ENCODE data around the gene NRXN2.
"Not testable (repeated sequence)": the region's sequence is repeated elsewhere in the genome, so short reads cannot be mapped to it uniquely, and the experiment has no call there.

NRXN2 gene

GRCh38 chr11:64600281-64600992, 122.6 kb downstream of the NRXN2 start:
- TF ChIP-seq MAX (IDR thresholded peaks at IDR 0.05; ENCODE audit: low read depth, low read length) (no peak), POLR2A (IDR thresholded peaks at IDR 0.05; ENCODE audit: extremely low read depth, insufficient read length) (no peak), CTCF (IDR thresholded peaks at IDR 0.05; ENCODE audit: low read depth, low read length) (no peak), MYC (IDR thresholded peaks at IDR 0.05; ENCODE audit: low read depth, low read length) (no peak)
- DNase-seq (ENCODE audit: low read depth) = no peak
- H3K4me3 ChIP-seq (ENCODE audit: low read depth, low read length) = no peak overlapping the region

GRCh38 chr11:64599698-64600211, 123.2 kb downstream of the NRXN2 start:
- H3K4me3 ChIP-seq (ENCODE audit: low read depth, low read length) = no peak overlapping the region
- TF ChIP-seq POLR2A (IDR thresholded peaks at IDR 0.05; ENCODE audit: extremely low read depth, insufficient read length) = no peak
- TF ChIP-seq MAX (IDR thresholded peaks at IDR 0.05; ENCODE audit: low read depth, low read length) = no peak
- TF ChIP-seq CTCF (IDR thresholded peaks at IDR 0.05; ENCODE audit: low read depth, low read length) = no peak
- no peak for TF ChIP-seq MYC (IDR thresholded peaks at IDR 0.05; ENCODE audit: low read depth, low read length)
- no peak for DNase-seq (ENCODE audit: low read depth)

- TF ChIP-seq POLR2A (IDR thresholded peaks at IDR 0.05; ENCODE audit: extremely low read depth, insufficient read length) (no peak), MAX (IDR thresholded peaks at IDR 0.05; ENCODE audit: low read depth, low read length) (no peak), CTCF (IDR thresholded peaks at IDR 0.05; ENCODE audit: low read depth, low read length) (no peak), MYC (IDR thresholded peaks at IDR 0.05; ENCODE audit: low read depth, low read length) (no peak)
- no peak overlapping the region for H3K4me3 ChIP-seq (ENCODE audit: low read depth, low read length)
- DNase-seq (ENCODE audit: low read depth) = no peak
Measured at GRCh38 chr11:64598797-64599697, 124.0 kb downstream of the NRXN2 start.

GRCh38 chr11:64598106-64598796, 124.7 kb downstream of the NRXN2 start:
- no peak for TF ChIP-seq MAX (IDR thresholded peaks at IDR 0.05; ENCODE audit: low read depth, low read length)
- TF ChIP-seq CTCF (IDR thresholded peaks at IDR 0.05; ENCODE audit: low read depth, low read length) = no peak
- TF ChIP-seq POLR2A (IDR thresholded peaks at IDR 0.05; ENCODE audit: extremely low read depth, insufficient read length) = no peak
- no peak for TF ChIP-seq MYC (IDR thresholded peaks at IDR 0.05; ENCODE audit: low read depth, low read length)
- no peak for DNase-seq (ENCODE audit: low read depth)
- H3K4me3 ChIP-seq (ENCODE audit: low read depth, low read length) = no peak overlapping the region

- H3K4me3 ChIP-seq (ENCODE audit: low read depth, low read length) = no peak overlapping the region
- TF ChIP-seq POLR2A (IDR thresholded peaks at IDR 0.05; ENCODE audit: extremely low read depth, insufficient read length) (no peak), CTCF (IDR thresholded peaks at IDR 0.05; ENCODE audit: low read depth, low read length) (no peak), MYC (IDR thresholded peaks at IDR 0.05; ENCODE audit: low read depth, low read length) (no peak), MAX (IDR thresholded peaks at IDR 0.05; ENCODE audit: low read depth, low read length) (no peak)
- no peak for DNase-seq (ENCODE audit: low read depth)
Measured at GRCh38 chr11:64597671-64598101, 125.3 kb downstream of the NRXN2 start.

- H3K4me3 ChIP-seq (ENCODE audit: low read depth, low read length); DNase-seq (ENCODE audit: low read depth): not testable (repeated sequence)
Measured at GRCh38 chr11:64595922-64596321, 127.1 kb downstream of the NRXN2 start.
